K562 (cell line): ENCODE results near the gene KDM2B. TPM values are rescaled to one million over a fixed set of nuclear protein-coding genes. Genes with fewer than 3 reads are reported as not detected.

ENCODE experiments used
- GTF2E2 ChIP-seq: fragments of 200-800 bp; sonication (Bioruptor generic); IDR thresholded peaks from 2 replicates; pipeline ENCODE4 v1.6.1; 2016; ENCODE audit warnings: missing genetic modification characterization, missing compliant biosample characterization
- MGA ChIP-seq: fragments of 450-650 bp; IDR thresholded peaks from 2 replicates; pipeline ENCODE4 v1.6.1; 2016; ENCODE audit warnings: mild to moderate bottlenecking, moderate library complexity
- NR0B1 ChIP-seq: fragments of 450-650 bp; IDR thresholded peaks from one replicate; pipeline ENCODE4 v1.6.1; 2018; ENCODE audit warnings: mild to moderate bottlenecking, moderate library complexity; ENCODE audit not compliant: partially characterized antibody
- POLR2A ChIP-seq: fragments of 450-650 bp; conservative IDR thresholded peaks from 2 replicates; pipeline ENCODE4 v1.6.1; 2016
- RBM22 ChIP-seq: fragments of 200-400 bp; formaldehyde crosslinking; IDR thresholded peaks from 2 replicates; pipeline ENCODE4 v1.6.1; 2018; ENCODE audit warnings: low read length, low read depth; ENCODE audit not compliant: poor library complexity, severe bottlenecking
- RBM25 ChIP-seq: fragments of 200-400 bp; formaldehyde crosslinking; IDR thresholded peaks from 2 replicates; pipeline ENCODE4 v1.6.1; 2018; ENCODE audit warnings: low read length, low read depth, moderate library complexity; ENCODE audit not compliant: severe bottlenecking
- SMC3 ChIP-seq: conservative IDR thresholded peaks from 2 replicates; pipeline ENCODE4 v1.6.1; 2011; ENCODE audit warnings: low read depth, low read length, improper control_type of control experiment; ENCODE audit not compliant: insufficient read depth
- TCF3 ChIP-seq: sonication (generic); formaldehyde crosslinking; IDR thresholded peaks from 2 replicates; pipeline ENCODE4 v1.4.0; 2020; ENCODE audit warnings: mild to moderate bottlenecking, missing genetic modification reagents
- ZNF133 ChIP-seq: fragments of 250-450 bp; sonication (Bioruptor Pico); IDR thresholded peaks from 2 replicates; pipeline ENCODE4 v1.4.0; 2020; ENCODE audit warnings: mild to moderate bottlenecking
- ZNF592 ChIP-seq: fragments of 450-650 bp; IDR thresholded peaks from 2 replicates; pipeline ENCODE4 v1.6.1; 2017; ENCODE audit warnings: antibody characterized with exemption, mild to moderate bottlenecking
- polyA plus RNA-seq, 8 experiments: library from polyadenylated mRNA; depleted of rRNA in 4 of 8; stranded (reverse) in 5 of 8; unstranded in 3 of 8; fragments of >200 nt; fragmentation: Nextera tagmentation in 2 of 8; fragmentation: Illumina TruSeq in 1 of 8; extraction: Ambion mirVana in 2 of 8; extraction: Trizol in 1 of 8; gene quantifications; 2 replicates each; pipeline versions ENCODE4 v1.2.1 to v1.2.3, GENCODE V29; 2011 to 2014; ENCODE audit warnings: inconsistent platforms in 1 of 8, missing spikeins in 1 of 8
- total RNA-seq, 7 experiments: library from RNA; depleted of rRNA in 6 of 7; stranded (reverse); fragments of >200 nt in 6 of 7; fragmentation: Illumina TruSeq in 2 of 7; extraction: Trizol in 2 of 7; gene quantifications; 2 replicates each; pipeline versions ENCODE4 v1.2.1 to v1.2.3, GENCODE V29; 2011 to 2021; ENCODE audit warnings: low replicate concordance in 1 of 7

KDM2B gene
- total and polyA plus RNA-seq, 9 of the 15 experiments (the other 6 are each of a cell fraction or from before 2014, with no cell fraction given) = 7.4 to 50.5 (median 22.5) TPM

GRCh38 chr12:121626853-121627640 lies 46.2 kb upstream of the KDM2B start (continued):
- TF ChIP-seq MGA (peak; percentile 33; the same call in 1 of the 2 replicates), ZNF133 (CRISPR knock-in tag) (no peak), GTF2E2 (tag) (peak; percentile 53; the same call in 1 of the 2 replicates), TCF3 (CRISPR knock-in tag) (no peak), NR0B1 (no peak), ZNF592 (no peak), RBM22 (peak; percentile 34), RBM25 (no peak), POLR2A (peak; percentile 60), SMC3 (0 out of 2 replicates have a peak, but pooled peaks have one; percentile 15)
